T-helper 1 cell treated with Interleukin-12 subunit alpha and Interleukin-12 subunit beta and Interleukin-4 antibody, amounts not matched to agents 30 μg/mL and 1 μg/mL, for 36 hours (primary cell): ENCODE measurements around the gene ITGB8.
"Not testable (repeated sequence)": the region's sequence is repeated elsewhere in the genome, so short reads cannot be mapped to it uniquely, and the experiment has no call there.

Experiments used
- H3K27ac Mint-ChIP-seq: one replicate; pipeline ENCODE4 v1.8.0; 2021; ENCODE audit warnings: mild to moderate bottlenecking, mixed read lengths
- H3K27me3 Mint-ChIP-seq: one replicate; pipeline ENCODE4 v1.8.0; 2021; ENCODE audit warnings: low read depth, mixed read lengths
- H3K36me3 Mint-ChIP-seq: one replicate; pipeline ENCODE4 v1.8.0; 2021; ENCODE audit warnings: low read depth, mixed read lengths
- H3K4me1 Mint-ChIP-seq: one replicate; pipeline ENCODE4 v1.8.0; 2021; ENCODE audit warnings: low read depth, mixed read lengths
- H3K4me3 Mint-ChIP-seq: one replicate; pipeline ENCODE4 v1.8.0; 2021; ENCODE audit warnings: mild to moderate bottlenecking, moderate library complexity, mixed read lengths
- H3K9me3 Mint-ChIP-seq: one replicate; pipeline ENCODE4 v1.8.0; 2021; ENCODE audit warnings: mixed read lengths

The ITGB8 gene

DNA sequence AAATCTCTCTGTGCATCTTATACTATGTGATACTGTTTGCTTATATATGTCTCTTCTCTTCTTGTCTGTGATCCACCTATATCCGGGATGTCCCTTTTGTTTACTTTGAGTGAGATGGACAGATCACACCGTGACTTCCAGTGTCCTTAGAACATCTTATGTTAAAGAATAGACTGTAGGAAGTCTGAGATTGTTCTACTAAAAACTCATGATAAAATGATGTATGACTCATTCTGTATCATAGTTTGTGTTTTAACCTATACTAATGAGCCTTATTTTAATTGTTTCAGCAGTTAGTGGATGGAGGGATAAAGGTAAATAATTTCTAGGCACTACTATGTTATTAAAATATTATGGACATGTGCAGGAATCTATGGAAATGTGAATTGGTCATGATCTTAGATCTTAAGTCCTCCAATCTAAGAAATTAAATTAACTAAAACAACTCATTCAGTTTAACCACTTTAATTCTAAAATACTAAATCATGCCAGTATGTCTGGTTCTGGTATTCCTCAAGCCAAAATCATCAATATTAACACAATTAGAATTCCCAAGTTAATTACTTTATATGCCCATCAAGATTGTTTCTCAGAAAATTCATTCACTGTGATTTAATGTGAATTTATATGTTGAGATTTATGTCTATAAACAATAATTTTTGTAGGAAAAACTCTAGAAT is 32.0 kb downstream of the ITGB8 start:
- H3K27me3 Mint-ChIP-seq: no peaks in the 10 kb centered on the region
- H3K27ac Mint-ChIP-seq: no peak overlapping the region
- no peaks in the 10 kb centered on the region for H3K36me3 Mint-ChIP-seq
- H3K4me1 Mint-ChIP-seq: no peaks in the 10 kb centered on the region
- no peaks in the 10 kb centered on the region for H3K9me3 Mint-ChIP-seq
- H3K4me3 Mint-ChIP-seq: no peak overlapping the region

DNA sequence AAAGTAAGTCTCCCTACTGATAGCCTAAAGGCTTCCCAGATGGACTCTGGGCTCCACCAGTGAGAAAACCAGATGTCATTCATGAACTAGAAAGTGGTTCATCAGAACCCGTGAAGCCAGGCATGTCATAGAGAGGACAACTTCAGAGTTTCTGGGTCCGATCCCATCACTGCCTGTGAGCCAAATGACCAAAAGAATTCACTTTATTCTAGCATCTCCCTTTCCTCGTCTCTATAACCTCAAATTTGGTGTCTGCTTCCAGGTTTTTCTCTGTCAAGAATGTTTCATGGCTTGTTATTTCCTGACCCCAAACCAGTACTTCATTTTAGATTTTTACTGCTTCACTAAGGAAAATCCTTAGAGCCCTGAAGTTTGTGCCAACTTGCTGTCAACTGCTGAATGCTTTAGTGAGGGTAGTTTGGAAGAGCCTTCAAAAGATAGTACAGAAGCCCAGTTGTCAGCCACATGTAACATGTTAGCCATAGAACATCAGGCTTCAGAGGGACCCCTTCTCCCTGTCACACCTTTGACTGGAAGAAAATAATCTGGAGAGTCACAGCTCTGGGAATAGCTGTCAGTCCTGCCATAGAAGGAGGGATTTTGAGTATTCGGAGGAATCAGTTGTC is 34.0 kb downstream of the ITGB8 start:
- H3K4me1 Mint-ChIP-seq: no peaks in the 10 kb centered on the region
- H3K27ac Mint-ChIP-seq: no peak overlapping the region
- no peak overlapping the region for H3K4me3 Mint-ChIP-seq
- no peaks in the 10 kb centered on the region for H3K9me3 Mint-ChIP-seq
- H3K36me3 Mint-ChIP-seq: no peaks in the 10 kb centered on the region
- no peaks in the 10 kb centered on the region for H3K27me3 Mint-ChIP-seq

DNA sequence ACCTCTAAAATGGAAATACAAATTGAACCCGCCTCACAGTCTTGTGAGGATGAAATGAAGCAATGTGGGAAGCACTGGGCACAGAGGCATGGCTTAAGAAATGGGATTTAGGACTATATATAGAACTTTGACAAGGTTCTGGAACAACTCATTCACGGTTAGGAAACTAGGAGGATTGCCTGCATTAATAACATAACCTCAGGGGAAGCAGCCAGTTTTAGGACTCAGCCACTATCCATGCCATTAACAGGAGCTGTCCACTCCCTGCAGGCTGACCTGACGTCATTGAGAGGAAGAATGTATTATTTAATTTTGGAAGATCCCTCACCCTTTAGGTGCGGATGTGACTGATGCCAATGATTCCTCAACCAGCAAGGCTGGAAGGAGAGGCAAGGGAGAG is 34.8 kb downstream of the ITGB8 start:
- Mint-ChIP-seq H3K27me3 (no peaks in the 10 kb centered on the region), H3K36me3 (no peaks in the 10 kb centered on the region), H3K4me3 (no peak overlapping the region), H3K27ac (no peak overlapping the region), H3K9me3 (no peaks in the 10 kb centered on the region), H3K4me1 (no peaks in the 10 kb centered on the region)

DNA sequence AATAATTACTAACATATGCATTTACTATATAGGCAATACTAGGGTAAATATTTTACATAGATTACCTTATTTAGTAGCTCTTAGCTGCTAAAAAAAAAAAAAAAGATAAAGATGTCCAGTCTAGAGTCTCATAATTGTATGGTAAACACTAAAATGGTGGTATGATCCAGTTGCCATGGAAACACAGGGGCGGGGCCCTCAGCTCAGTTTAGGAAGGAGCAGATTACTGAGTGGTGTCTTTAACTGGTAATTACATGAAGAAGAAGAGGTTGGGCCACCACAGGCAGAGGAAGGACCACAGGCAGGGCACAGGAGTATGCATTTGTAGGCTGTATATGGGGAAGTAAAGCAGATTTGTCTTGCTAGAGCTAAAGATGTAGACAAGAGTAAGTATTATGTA is 43.7 kb downstream of the ITGB8 start:
- Mint-ChIP-seq H3K9me3 (no peaks in the 10 kb centered on the region), H3K27ac (no peak overlapping the region), H3K4me3 (no peak overlapping the region), H3K27me3 (no peaks in the 10 kb centered on the region), H3K4me1 (no peaks in the 10 kb centered on the region), H3K36me3 (no peaks in the 10 kb centered on the region)

DNA sequence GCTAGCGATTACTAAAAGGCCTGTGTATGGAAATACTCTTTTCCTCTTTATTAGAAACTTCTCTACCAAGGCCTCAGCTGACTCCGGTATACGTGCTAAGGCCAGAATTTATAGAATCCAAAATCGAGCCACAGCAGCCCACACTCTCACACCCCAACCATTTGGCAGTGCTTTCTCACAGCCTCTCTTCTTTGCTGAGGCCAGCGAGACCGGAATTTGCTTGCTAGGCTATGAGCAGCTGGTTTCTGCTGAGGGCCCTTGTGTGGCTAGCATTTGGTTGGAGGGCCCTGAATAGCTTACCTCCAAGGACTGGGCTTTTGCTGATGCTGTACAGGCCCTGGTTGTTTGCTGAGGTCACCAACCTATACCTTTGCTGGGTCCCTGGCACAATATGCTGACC is 46.1 kb downstream of the ITGB8 start:
- H3K9me3 Mint-ChIP-seq: no peaks in the 10 kb centered on the region
- no peak overlapping the region for H3K27ac Mint-ChIP-seq
- no peaks in the 10 kb centered on the region for H3K27me3 Mint-ChIP-seq
- no peaks in the 10 kb centered on the region for H3K4me1 Mint-ChIP-seq
- H3K4me3 Mint-ChIP-seq: no peak overlapping the region
- H3K36me3 Mint-ChIP-seq: no peaks in the 10 kb centered on the region

DNA sequence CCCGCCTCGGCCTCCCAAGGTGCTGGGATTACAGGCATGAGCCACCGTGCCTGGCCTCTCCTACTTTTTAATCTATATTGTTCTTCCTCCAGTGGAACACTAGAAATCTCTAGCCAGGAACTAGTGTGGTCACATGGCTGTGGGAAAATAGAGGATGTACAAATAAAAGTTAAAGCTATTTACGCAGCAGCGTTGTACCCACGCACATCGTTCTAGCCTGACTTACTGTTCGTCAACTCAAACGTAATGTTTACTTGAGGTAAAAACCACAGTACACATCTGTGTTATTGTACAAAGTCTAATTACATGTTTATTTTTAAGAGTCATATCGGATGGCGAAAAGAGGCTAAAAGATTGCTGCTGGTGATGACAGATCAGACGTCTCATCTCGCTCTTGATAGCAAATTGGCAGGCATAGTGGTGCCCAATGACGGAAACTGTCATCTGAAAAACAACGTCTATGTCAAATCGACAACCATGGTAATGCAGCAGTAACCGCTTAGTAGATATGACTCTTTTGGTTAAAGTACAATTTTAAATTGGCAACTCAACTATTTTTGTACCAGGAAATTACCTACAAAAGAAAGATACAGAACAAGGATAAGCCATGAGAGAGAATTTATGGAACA is 50.8 kb downstream of the ITGB8 start:
- no peaks in the 10 kb centered on the region for H3K9me3 Mint-ChIP-seq
- no peak overlapping the region for H3K4me3 Mint-ChIP-seq
- H3K27ac Mint-ChIP-seq: no peak overlapping the region
- H3K27me3 Mint-ChIP-seq: no peaks in the 10 kb centered on the region
- H3K4me1 Mint-ChIP-seq: no peaks in the 10 kb centered on the region
- H3K36me3 Mint-ChIP-seq: no peaks in the 10 kb centered on the region

DNA sequence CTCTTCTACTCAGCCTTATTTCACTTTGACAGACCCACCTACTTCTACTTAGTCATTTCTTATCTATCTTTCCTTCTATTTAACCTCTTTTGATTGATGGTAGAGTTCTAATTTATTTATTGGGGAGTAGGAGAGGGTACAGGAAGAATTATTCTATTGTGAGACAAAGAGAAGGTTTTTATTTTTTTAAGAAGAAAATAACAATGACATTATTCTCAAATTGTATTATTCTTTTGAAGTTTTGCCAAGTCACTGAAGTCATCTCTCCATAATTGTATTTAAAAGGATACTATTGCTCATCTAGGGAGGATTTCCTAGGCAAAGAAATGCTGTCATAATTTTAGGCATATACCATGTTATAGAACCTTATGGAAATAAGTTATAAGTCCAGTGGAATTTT is 52.7 kb downstream of the ITGB8 start:
- Mint-ChIP-seq H3K27ac (no peak overlapping the region), H3K9me3 (no peaks in the 10 kb centered on the region), H3K27me3 (no peaks in the 10 kb centered on the region), H3K36me3 (no peaks in the 10 kb centered on the region), H3K4me1 (no peaks in the 10 kb centered on the region), H3K4me3 (no peak overlapping the region)

DNA sequence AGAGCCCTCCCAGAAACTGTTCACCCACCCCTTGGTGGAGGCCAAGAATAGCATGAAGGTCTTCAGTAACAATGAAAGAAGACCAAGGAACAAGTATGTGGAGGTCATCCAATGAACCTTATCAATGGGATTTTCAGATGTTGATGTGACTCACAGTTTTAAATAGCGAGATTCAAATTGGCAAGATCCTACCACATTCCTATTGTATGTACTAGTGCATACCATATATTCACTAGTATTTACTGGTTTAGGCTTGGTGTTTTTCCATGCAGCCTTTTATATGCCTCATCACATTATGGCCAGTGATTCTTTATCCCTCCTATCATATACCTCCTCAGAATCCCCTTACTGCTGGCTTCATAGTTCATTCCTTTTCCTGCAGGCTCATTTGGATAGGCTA is 54.4 kb downstream of the ITGB8 start:
- H3K4me1 Mint-ChIP-seq: no peaks in the 10 kb centered on the region
- no peaks in the 10 kb centered on the region for H3K36me3 Mint-ChIP-seq
- H3K27me3 Mint-ChIP-seq: no peaks in the 10 kb centered on the region
- no peak overlapping the region for H3K4me3 Mint-ChIP-seq
- no peaks in the 10 kb centered on the region for H3K9me3 Mint-ChIP-seq
- H3K27ac Mint-ChIP-seq: no peak overlapping the region

DNA sequence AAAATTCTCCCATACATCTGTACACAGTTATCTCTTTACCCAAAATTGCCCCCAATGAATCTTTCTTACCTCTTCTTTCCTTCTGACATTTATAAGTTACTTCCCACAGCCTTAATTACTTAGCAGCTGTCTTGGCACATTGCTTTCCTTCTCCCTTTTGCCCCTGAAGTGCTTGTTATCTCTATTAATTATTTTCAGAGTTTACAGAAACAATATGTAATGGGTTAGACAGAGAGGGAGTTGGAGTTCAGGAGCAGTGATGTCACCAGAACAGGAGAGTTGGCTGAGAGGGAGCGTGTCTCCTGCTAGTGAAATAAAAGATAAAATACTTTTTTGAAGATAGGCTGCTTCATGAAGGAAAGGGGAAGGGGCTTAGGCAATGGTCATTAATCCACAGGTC is 57.4 kb downstream of the ITGB8 start:
- Mint-ChIP-seq H3K36me3 (no peaks in the 10 kb centered on the region), H3K27me3 (no peaks in the 10 kb centered on the region), H3K4me1 (no peaks in the 10 kb centered on the region), H3K9me3 (no peaks in the 10 kb centered on the region), H3K4me3 (no peak overlapping the region), H3K27ac (no peak overlapping the region)

DNA sequence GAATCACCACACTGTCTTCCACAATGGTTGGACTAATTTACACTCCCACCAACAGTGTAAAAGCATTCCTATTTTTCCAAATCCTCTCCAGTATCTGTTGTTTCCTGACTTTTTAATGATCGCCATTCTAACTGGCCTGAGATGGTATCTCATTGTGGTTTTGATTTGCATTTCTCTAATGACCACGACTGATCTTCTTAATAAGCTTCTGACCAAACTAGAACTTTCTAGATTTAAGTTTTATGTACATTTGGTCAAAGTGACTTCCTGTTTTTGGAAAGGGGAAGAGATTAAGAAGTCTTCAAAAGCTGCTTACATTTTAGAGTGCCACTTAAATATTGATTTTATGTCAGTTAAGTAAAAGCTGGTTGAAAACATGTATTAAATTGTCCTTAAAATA is 58.5 kb downstream of the ITGB8 start:
- H3K9me3 Mint-ChIP-seq, H3K4me3 Mint-ChIP-seq, H3K27ac Mint-ChIP-seq, H3K4me1 Mint-ChIP-seq, H3K27me3 Mint-ChIP-seq, H3K36me3 Mint-ChIP-seq: not testable (repeated sequence)

DNA sequence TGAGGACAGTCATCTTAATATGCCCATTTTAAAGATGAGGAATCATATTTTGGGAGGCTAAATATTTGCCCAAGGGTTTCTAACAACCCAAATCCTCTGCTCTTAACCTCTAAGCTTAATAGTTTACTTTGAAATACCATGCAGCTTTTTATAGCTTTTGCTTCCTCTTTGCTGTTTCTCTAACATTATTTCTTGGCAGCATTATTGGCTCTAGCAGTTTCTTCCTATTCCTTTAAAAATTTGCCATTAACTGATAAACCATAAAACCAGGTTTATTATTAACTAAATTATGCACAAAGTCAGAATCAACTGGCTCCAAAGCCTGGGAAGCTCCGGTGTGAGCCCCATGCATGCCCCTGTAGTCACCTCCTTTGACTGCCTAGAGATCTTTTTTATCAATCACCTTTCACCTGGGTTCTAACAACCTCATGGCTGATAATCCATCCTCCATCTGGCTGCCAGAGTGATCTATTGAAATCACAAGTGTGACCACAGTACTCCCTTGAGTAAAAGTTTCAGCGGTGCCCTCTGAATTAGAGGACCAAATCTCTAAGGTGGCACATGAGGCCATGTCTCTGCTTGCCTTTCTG is 62.4 kb downstream of the ITGB8 start:
- Mint-ChIP-seq H3K4me1 (no peaks in the 10 kb centered on the region), H3K27me3 (no peaks in the 10 kb centered on the region), H3K27ac (no peak overlapping the region), H3K36me3 (no peaks in the 10 kb centered on the region), H3K9me3 (no peaks in the 10 kb centered on the region), H3K4me3 (no peak overlapping the region)

DNA sequence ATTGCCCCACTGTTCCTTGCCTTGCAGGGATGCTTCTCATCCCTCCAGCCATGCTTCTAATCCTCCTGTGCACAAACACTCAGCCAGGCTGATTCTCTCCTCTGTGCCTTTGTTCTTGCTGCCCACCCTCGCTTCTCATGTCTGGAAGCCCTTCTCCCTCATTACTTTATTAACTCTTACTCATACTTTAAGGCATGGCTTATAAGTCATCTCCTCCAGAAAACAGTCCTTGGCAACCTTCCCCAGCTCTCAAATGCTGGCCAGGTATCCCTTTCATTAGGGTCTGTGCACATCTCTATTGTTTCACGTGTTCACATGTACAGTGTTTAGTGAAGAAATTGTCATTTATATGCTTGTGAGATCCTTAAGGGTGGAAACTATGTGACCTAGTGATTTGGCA is 62.9 kb downstream of the ITGB8 start:
- Mint-ChIP-seq H3K36me3 (no peaks in the 10 kb centered on the region), H3K9me3 (no peaks in the 10 kb centered on the region), H3K4me1 (no peaks in the 10 kb centered on the region), H3K27me3 (no peaks in the 10 kb centered on the region), H3K27ac (no peak overlapping the region), H3K4me3 (no peak overlapping the region)

DNA sequence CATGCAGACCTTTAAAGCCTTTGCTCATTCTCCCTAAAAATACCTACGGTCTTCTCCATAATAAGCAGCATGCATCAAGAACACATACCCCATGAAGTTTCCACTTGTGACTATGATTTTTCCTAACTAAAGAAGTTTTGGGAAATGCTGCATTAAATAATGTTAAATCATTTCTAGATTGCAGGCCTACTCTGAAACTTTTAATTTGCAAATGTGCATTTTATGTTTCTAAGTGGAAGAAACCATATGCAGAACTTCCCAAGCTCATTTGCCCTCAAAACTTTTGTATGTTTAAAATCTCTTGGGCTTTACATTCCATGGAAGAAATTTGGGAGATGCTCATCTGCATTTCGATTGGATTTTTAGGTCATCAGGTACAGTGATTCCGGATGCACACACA is 63.6 kb downstream of the ITGB8 start:
- Mint-ChIP-seq H3K27me3 (no peaks in the 10 kb centered on the region), H3K36me3 (no peaks in the 10 kb centered on the region), H3K27ac (no peak overlapping the region), H3K9me3 (no peaks in the 10 kb centered on the region), H3K4me3 (no peak overlapping the region), H3K4me1 (no peaks in the 10 kb centered on the region)

DNA sequence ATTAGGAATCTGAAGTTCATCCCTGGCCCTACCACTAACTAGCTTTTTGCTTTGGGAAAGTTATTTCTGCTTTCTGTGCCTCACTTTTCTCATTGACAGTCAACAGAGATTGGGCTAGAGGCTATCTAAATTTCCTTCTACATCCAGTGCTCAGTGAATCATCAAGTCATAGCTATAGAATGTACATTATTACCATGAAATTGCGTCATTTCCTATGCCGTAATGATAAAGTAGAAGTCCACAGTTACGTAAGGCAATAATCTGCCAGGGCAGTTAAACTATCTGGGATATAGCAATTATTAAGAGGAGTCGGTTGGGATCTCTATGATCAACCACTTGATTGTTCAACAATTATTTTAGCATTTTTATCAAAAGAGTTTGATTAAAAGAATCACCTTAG is 64.4 kb downstream of the ITGB8 start:
- H3K27me3 Mint-ChIP-seq: no peaks in the 10 kb centered on the region
- no peak overlapping the region for H3K4me3 Mint-ChIP-seq
- H3K9me3 Mint-ChIP-seq: no peaks in the 10 kb centered on the region
- no peaks in the 10 kb centered on the region for H3K36me3 Mint-ChIP-seq
- H3K27ac Mint-ChIP-seq: no peak overlapping the region
- H3K4me1 Mint-ChIP-seq: no peaks in the 10 kb centered on the region

DNA sequence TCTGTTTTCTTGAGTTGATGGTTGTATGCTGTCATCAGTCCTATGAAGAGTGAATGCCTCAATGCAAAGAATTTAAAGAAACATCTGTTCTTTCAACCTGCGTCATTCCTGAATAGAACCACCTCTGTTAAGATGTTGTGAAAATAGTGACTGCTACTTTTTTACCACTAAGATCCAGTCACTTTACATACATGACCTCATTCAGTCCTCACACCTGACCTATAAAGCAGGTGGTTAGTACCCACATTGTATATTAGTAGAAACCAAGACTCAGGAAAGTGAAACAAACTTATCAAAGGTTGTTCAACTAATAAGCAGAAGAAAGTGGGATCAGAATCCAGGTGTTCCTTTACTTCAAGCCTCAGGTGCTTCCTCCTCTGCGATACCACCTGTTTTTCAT is 64.8 kb downstream of the ITGB8 start:
- H3K27me3 Mint-ChIP-seq: no peaks in the 10 kb centered on the region
- H3K36me3 Mint-ChIP-seq: no peaks in the 10 kb centered on the region
- no peak overlapping the region for H3K27ac Mint-ChIP-seq
- no peaks in the 10 kb centered on the region for H3K9me3 Mint-ChIP-seq
- no peaks in the 10 kb centered on the region for H3K4me1 Mint-ChIP-seq
- no peak overlapping the region for H3K4me3 Mint-ChIP-seq
